Caco-2 (cell line): ENCODE measurements around the gene DCTN4. TPM values are rescaled to one million over a fixed set of nuclear protein-coding genes. Genes with fewer than 3 reads are reported as not detected.

ENCODE experiments used
- BruUV-seq: library from RNA; stranded (reverse); fragments of 400-500 nt; replicated peaks from 2 replicates; lab custom pipeline; 2021; lab: Mats Ljungman, UMichigan
- CTCF ChIA-PET: fragments of 300-600 bp; sonication (Branson Sonifier 250); formaldehyde crosslinking; loops from one replicate; lab custom pipeline; 2022; ENCODE audit warnings: antibody characterized with exemption; lab: Charles Lee
- POLR2A ChIA-PET: fragments of 300-600 bp; sonication (Branson Sonifier 250); formaldehyde crosslinking; loops from one replicate; lab custom pipeline; 2022; ENCODE audit warnings: antibody characterized with exemption; lab: Charles Lee
- DNase-seq, 2 experiments: peaks; one replicate each; pipeline versions ENCODE4 v3.0.0 to v3.0.0-alpha.2; 2020 to 2022
- H3K27me3 ChIP-seq: replicated peaks from 2 replicates; pipeline ENCODE4 v1.6.0; 2011; ENCODE audit warnings: low read length; ENCODE audit not compliant: control insufficient read depth, insufficient read depth
- H3K36me3 ChIP-seq: 2 replicates; pipeline ENCODE4 v1.5.1; 2011; ENCODE audit warnings: low read length; ENCODE audit not compliant: control insufficient read depth, insufficient read depth
- H3K4me1 ChIP-seq: fragments of 250-450 bp; sonication (Bioruptor Pico); 2 replicates; pipeline ENCODE4 v1.5.1; 2020; ENCODE audit warnings: mild to moderate bottlenecking
- H3K4me3 ChIP-seq: 2 replicates; pipeline ENCODE4 v1.5.1; 2011; ENCODE audit warnings: low read depth, mild to moderate bottlenecking, control low read depth, low read length
- H3K9me3 ChIP-seq: fragments of 250-450 bp; sonication (Bioruptor Pico); 2 replicates; pipeline ENCODE4 v1.5.1; 2020; ENCODE audit warnings: mild to moderate bottlenecking, moderate library complexity
- H3K27ac Mint-ChIP-seq: one replicate; pipeline ENCODE4 v1.8.0; 2022; ENCODE audit warnings: mixed read lengths; ENCODE audit not compliant: unreplicated experiment
- H3K27me3 Mint-ChIP-seq: one replicate; pipeline ENCODE4 v1.8.0; 2022; ENCODE audit warnings: mixed read lengths; ENCODE audit not compliant: insufficient read depth, unreplicated experiment
- H3K36me3 Mint-ChIP-seq: one replicate; pipeline ENCODE4 v1.8.0; 2022; ENCODE audit warnings: mild to moderate bottlenecking, mixed read lengths; ENCODE audit not compliant: insufficient read depth, unreplicated experiment
- H3K4me1 Mint-ChIP-seq: one replicate; pipeline ENCODE4 v1.8.0; 2022; ENCODE audit warnings: low read depth, mixed read lengths; ENCODE audit not compliant: unreplicated experiment
- H3K4me3 Mint-ChIP-seq: one replicate; pipeline ENCODE4 v1.8.0; 2022; ENCODE audit warnings: mild to moderate bottlenecking, moderate library complexity, mixed read lengths; ENCODE audit not compliant: unreplicated experiment
- H3K9me3 Mint-ChIP-seq: one replicate; pipeline ENCODE4 v1.8.0; 2022; ENCODE audit warnings: mixed read lengths; ENCODE audit not compliant: unreplicated experiment
- intact Hi-C: fragments of 100-400 bp; cut with micrococcal nuclease; formaldehyde crosslinking; loops from one replicate; pipeline ENCODE4 v1.10.0; 2022; ENCODE audit not compliant: unreplicated experiment
- total RNA-seq: library from RNA; stranded (reverse); gene quantifications from 2 replicates; pipeline ENCODE4 v1.2.3, GENCODE V29; 2022
- TF ChIP-seq, protein P1 (sequence below), 2 experiments: fragments of 200-600 bp in 1 of 2; IDR thresholded peaks; 1 replicate in 1 of 2; 2 replicates in 1 of 2; pipeline versions ENCODE4 v1.5.1 to v1.8.0; 2011 to 2022; ENCODE audit warnings: antibody characterized with exemption in 1 of 2, control low read depth in 1 of 2, inconsistent platforms in 1 of 2, low read depth in 1 of 2, low read length in 1 of 2, mild to moderate bottlenecking in 1 of 2, moderate library complexity in 1 of 2; ENCODE audit not compliant: insufficient read depth in 1 of 2, severe bottlenecking in 1 of 2, unreplicated experiment in 1 of 2

The DCTN4 gene
- total RNA-seq, 1 experiment from 2014 or later, result 62.2 TPM

DNA sequence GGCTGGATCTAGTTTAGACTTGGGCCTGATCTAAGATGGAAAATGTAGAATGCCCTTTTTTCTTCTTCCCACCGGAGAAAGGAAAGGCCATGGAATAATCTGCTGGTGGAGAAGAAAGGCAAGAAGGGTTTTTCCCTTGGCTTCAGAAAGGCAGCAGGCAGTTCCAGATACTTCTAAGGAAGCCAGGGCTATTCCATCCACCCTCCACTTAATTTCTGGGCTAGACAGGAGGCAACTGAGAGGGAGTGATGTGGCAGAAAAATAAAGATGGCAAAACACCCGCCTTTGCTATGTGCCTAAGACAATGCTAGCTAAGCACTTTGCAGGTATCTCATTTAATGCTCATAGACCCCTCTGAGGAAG is 87.9 kb downstream of the DCTN4 start:
- H3K4me3 Mint-ChIP-seq, result no peak overlapping the region
- H3K27me3 Mint-ChIP-seq, result no peaks in the 10 kb centered on the region
- no TSS peak for BruUV-seq
- no peaks in the 10 kb centered on the region for H3K4me1 Mint-ChIP-seq
- H3K27ac Mint-ChIP-seq, result no peak overlapping the region
- no peaks in the 10 kb centered on the region for H3K9me3 Mint-ChIP-seq
- POLR2A ChIA-PET, result no interaction called here
- no peaks in the 10 kb centered on the region for H3K36me3 ChIP-seq
- CTCF ChIA-PET, result no interaction called here
- H3K9me3 ChIP-seq, result no peaks in the 10 kb centered on the region
- no peak for DNase-seq
- H3K4me1 ChIP-seq, result no peaks in the 10 kb centered on the region
- intact Hi-C loops, result no loop called here
- H3K27me3 ChIP-seq, result no peaks in the 10 kb centered on the region
- TF ChIP-seq, protein P1, sequence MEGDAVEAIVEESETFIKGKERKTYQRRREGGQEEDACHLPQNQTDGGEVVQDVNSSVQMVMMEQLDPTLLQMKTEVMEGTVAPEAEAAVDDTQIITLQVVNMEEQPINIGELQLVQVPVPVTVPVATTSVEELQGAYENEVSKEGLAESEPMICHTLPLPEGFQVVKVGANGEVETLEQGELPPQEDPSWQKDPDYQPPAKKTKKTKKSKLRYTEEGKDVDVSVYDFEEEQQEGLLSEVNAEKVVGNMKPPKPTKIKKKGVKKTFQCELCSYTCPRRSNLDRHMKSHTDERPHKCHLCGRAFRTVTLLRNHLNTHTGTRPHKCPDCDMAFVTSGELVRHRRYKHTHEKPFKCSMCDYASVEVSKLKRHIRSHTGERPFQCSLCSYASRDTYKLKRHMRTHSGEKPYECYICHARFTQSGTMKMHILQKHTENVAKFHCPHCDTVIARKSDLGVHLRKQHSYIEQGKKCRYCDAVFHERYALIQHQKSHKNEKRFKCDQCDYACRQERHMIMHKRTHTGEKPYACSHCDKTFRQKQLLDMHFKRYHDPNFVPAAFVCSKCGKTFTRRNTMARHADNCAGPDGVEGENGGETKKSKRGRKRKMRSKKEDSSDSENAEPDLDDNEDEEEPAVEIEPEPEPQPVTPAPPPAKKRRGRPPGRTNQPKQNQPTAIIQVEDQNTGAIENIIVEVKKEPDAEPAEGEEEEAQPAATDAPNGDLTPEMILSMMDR (IDR thresholded peaks at IDR 0.05; ENCODE audit: insufficient read depth in 1 of 2, low read depth in 1 of 2, low read length in 1 of 2, severe bottlenecking in 1 of 2, unreplicated experiment in 1 of 2), result no peak
- no peaks in the 10 kb centered on the region for H3K36me3 Mint-ChIP-seq
- H3K4me3 ChIP-seq, result no peak overlapping the region

DNA sequence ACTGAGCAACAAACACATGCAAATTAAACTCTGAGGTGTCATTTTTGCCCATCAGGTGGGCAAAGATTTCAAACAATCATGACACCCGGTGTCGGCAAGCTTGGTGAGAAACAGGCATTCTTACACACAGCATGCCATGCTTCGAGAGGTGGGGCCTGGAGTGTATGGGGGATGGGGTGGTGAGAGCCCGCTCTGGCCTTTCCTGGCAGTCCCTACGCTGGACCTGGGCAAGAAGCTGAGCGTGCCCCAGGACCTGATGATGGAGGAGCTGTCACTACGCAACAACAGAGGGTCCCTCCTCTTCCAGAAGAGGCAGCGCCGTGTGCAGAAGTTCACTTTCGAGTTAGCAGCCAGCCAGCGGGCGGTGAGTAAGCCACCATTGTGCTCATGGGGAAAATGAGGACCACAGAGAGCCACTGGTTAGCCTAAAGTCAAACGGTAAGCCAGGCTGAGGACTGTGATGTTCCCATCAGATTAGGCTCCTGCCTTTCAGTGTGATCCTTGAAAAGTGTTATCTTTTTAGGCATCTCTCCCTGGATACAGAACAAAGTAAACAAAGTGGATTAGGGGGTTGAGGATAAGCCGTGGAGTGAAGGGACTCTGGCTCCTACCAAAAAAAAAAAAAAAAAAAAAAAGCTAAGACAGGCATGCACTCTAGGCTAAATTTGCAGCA is 88.4 kb downstream of the DCTN4 start:
- H3K4me3 ChIP-seq, result no peak overlapping the region
- no TSS peak for BruUV-seq
- intact Hi-C loops, result no loop called here
- POLR2A ChIA-PET, result no interaction called here
- TF ChIP-seq, protein P1 (IDR thresholded peaks at IDR 0.05; ENCODE audit: insufficient read depth in 1 of 2, low read depth in 1 of 2, low read length in 1 of 2, severe bottlenecking in 1 of 2, unreplicated experiment in 1 of 2), result no peak
- H3K9me3 Mint-ChIP-seq, result no peaks in the 10 kb centered on the region
- CTCF ChIA-PET, result no interaction called here
- no peaks in the 10 kb centered on the region for H3K27me3 Mint-ChIP-seq
- no peak overlapping the region for H3K27ac Mint-ChIP-seq
- H3K4me1 Mint-ChIP-seq, result no peaks in the 10 kb centered on the region
- no peak for DNase-seq
- no peaks in the 10 kb centered on the region for H3K27me3 ChIP-seq
- H3K9me3 ChIP-seq, result no peaks in the 10 kb centered on the region
- no peaks in the 10 kb centered on the region for H3K36me3 Mint-ChIP-seq
- H3K4me1 ChIP-seq, result no peaks in the 10 kb centered on the region
- H3K36me3 ChIP-seq, result no peaks in the 10 kb centered on the region
- no peak overlapping the region for H3K4me3 Mint-ChIP-seq

DNA sequence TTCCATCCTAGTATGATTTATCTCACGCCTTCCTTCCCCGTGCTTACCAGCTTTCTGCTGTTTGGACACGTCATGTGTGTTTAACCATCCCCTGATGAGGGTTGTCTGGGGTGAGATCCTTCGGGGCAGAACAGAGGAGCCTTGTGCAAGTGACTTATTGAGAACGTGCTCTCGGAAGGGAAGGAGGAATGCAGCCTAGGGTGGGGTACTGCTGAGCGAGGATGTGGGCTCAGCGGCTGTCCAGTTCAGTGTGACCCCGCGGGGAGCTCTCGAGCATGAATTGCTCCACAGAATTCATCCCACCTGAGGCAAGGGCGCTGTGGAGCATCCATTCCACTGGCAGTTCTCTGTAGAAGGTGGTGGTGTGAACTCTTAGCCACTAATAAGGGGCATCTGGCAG is 93.8 kb downstream of the DCTN4 start:
- no peak for DNase-seq
- no TSS peak for BruUV-seq
- Histone ChIP-seq H3K27me3 (no peaks in the 10 kb centered on the region), H3K4me1 (no peaks in the 10 kb centered on the region), H3K4me3 (no peak overlapping the region), H3K36me3 (no peaks in the 10 kb centered on the region), H3K9me3 (no peaks in the 10 kb centered on the region)
- intact Hi-C loops, result no loop called here
- H3K9me3 Mint-ChIP-seq, result no peaks in the 10 kb centered on the region
- no peak overlapping the region for H3K27ac Mint-ChIP-seq
- TF ChIP-seq, protein P1 (IDR thresholded peaks at IDR 0.05; ENCODE audit: insufficient read depth in 1 of 2, low read depth in 1 of 2, low read length in 1 of 2, severe bottlenecking in 1 of 2, unreplicated experiment in 1 of 2), result no peak
- no peaks in the 10 kb centered on the region for H3K36me3 Mint-ChIP-seq
- POLR2A ChIA-PET, result no interaction called here
- no peak overlapping the region for H3K4me3 Mint-ChIP-seq
- no peaks in the 10 kb centered on the region for H3K4me1 Mint-ChIP-seq
- H3K27me3 Mint-ChIP-seq, result no peaks in the 10 kb centered on the region
- CTCF ChIA-PET, result no interaction called here
